ENCODE results near the gene GRPEL1.

DNA sequence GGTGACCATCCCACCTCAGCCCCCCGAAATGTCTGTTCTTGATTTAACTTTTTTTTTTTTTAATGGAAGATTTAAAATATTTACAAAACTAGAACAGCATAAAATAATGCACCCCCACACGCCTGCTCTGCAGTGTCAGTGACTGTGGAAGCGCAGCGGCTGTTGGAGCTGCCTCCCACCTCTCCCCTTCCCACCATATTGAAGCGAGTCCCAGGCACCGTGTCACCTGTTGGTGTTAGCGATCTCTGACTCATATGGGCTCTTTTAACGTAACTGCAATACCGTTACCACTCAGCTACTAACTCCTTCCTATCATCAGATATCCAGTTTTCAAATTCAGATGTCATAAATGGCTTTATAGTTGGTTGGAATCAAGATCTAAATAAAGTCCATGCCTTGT, 41.8 kb downstream of the GRPEL1 start:
- TF ChIP-seq POLR2AphosphoS5 (IDR thresholded peaks at IDR 0.05; ENCODE audit: insufficient read depth in 1 of 2, low read depth in 1 of 2): no peak
- no peak for TF ChIP-seq CTCF (IDR thresholded peaks at IDR 0.05)

Data from vagina (tissue), 2 donors.